Vagina (tissue), 2 donors: ENCODE data around the gene TAT.
"Not testable (repeated sequence)": the region's sequence is repeated elsewhere in the genome, so short reads cannot be mapped to it uniquely, and the experiment has no call there.

ENCODE experiments used
- CTCF ChIP-seq, 3 experiments: fragments of 450-650 bp in 2 of 3; fragments of 200-600 bp in 1 of 3; sonication (generic) in 1 of 3; IDR thresholded peaks; one replicate each; pipeline ENCODE4 v1.5.1; 2017 to 2019; ENCODE audit warnings: antibody characterized with exemption in 3 of 3, mild to moderate bottlenecking in 2 of 3, moderate library complexity in 2 of 3
- POLR2A ChIP-seq, 2 donors: fragments of 450-650 bp; IDR thresholded peaks; one replicate each; pipeline ENCODE4 v1.6.1; 2017; ENCODE audit warnings: antibody characterized with exemption in 2 of 2, mild to moderate bottlenecking in 2 of 2, moderate library complexity in 2 of 2
- POLR2AphosphoS5 ChIP-seq, 2 donors: sonication (generic); formaldehyde crosslinking; IDR thresholded peaks; one replicate each; pipeline ENCODE4 v1.9.0; 2017; ENCODE audit warnings: antibody characterized with exemption in 2 of 2, mild to moderate bottlenecking in 2 of 2, low read depth in 1 of 2; ENCODE audit not compliant: insufficient read depth in 1 of 2

GRCh38 chr16:71595340-71595826 is 18.5 kb upstream of the TAT start:
- not testable (repeated sequence) for TF ChIP-seq POLR2AphosphoS5 (IDR thresholded peaks at IDR 0.05; ENCODE audit: insufficient read depth in 1 of 2, low read depth in 1 of 2); CTCF (IDR thresholded peaks at IDR 0.05); POLR2A (IDR thresholded peaks at IDR 0.05)
